ENCODE data around the gene PHF10.
A peak's percentile ranks its signal among the peaks of the same experiment; 100 is the strongest.
"Not testable (repeated sequence)": the region's sequence is repeated elsewhere in the genome, so short reads cannot be mapped to it uniquely, and the experiment has no call there.

Gene PHF10

GRCh38 chr6:169724494-169725124, at the start of gene PHF10:
TSS of gene PHF10 (minus strand) at chr6:169724500. CDS start at chr6:169723931, 569 bp downstream.
- DNase-seq (ENCODE audit: low spot score) = peak; percentile 79

GRCh38 chr6:169766921-169767736, 42.8 kb upstream of the PHF10 start:
- DNase-seq (ENCODE audit: low spot score) = no peak

- no peak for DNase-seq (ENCODE audit: low spot score)
These were observed 41.9 kb upstream of the PHF10 start for GRCh38 chr6:169766232-169766631.

DNA sequence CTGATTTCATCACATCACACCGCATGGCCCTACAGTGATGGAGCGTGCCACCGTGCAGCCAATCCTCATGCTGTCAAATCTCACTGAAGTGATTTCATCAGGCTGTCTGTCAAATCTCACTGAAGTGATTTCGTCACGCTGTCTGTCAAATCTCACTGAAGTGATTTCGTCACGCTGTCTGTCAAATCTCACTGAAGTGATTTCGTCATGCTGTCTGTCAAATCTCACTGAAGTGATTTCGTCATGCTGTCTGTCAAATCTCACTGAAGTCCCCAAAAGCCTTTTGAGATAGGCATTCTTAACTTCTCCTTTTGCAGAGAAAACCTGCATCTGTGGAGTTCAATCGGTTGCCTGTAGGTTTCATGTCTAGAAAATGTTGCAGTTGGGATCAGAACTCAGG, 41.5 kb upstream of the PHF10 start:
- DNase-seq (ENCODE audit: low spot score) = not testable (repeated sequence)

GRCh38 chr6:169763881-169764280, 39.6 kb upstream of the PHF10 start:
- DNase-seq (ENCODE audit: low spot score) = no peak

DNA sequence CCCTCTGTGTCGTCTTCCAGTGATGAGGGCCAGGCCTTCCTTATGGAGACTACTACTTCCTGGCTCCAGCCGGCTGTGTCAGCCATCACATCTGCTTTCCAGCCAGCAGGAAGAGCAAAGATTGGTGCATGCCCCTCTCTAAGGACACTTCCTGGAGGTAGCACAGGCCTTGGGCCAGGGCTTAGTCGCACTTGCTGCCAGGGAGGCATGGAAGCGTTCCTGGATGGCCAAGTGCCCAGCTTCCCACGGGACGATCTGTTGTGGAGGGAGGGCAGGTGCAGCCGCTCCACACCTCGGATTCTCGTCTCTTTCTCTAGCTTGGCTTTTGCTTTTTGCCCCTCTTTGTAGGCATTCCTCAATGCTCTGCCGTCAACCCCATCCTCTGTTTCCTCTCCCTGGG, 39.0 kb upstream of the PHF10 start:
- DNase-seq (ENCODE audit: low spot score) = no peak

GRCh38 chr6:169755162-169755561, 30.9 kb upstream of the PHF10 start:
- no peak for DNase-seq (ENCODE audit: low spot score)

- no peak for DNase-seq (ENCODE audit: low spot score)
These were observed 27.8 kb upstream of the PHF10 start for GRCh38 chr6:169752074-169752623.

- peak; percentile 93 for DNase-seq (ENCODE audit: low spot score)
These were observed 27.2 kb upstream of the PHF10 start, which contains the start of the genes DYNLT2 and ERMARD for GRCh38 chr6:169751242-169752073. TSS of gene DYNLT2 (minus strand) at chr6:169751572. CDS start at chr6:169751458, 114 bp downstream. TSS of gene ERMARD (plus strand) at chr6:169751622. CDS start at chr6:169751658, 36 bp downstream.

DNA sequence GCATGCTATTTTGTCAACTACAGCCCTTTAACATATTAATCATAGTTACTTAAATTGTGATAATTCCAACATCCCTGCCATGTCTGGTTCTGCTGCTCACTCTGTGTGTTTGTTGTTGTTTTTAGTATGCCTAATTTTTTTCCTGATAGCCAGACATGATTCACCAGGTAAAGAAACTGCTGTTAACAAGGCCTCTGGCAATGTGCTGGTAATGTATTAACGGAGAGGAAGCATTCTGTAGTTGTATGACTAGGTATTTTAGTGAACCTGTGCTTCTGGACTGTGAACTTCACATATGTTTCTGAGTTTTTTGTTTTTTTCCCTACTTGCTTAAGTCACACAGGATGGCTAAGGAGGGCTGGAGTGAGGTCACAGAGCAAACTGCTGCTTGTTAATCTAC, 22.3 kb upstream of the PHF10 start:
- no peak for DNase-seq (ENCODE audit: low spot score)

DNA sequence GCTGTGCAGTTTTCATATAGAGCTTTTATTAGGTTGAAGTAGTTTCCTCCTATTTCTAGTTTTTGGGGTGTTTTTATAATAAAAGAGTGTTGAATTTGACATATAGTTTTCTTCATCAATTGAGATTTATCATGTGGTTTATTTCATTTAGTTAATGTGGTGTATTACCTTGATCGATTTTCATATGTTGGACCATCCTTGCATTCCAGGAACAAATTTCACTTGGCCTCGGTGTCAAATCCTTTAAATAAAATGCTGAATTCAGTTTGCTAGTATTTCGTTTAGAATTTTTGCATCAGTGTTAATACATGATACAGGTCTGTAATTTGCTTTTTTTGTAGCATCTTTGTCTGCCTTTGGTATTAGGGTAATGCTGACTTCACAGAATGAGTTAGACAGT, 21.1 kb upstream of the PHF10 start:
- no peak for DNase-seq (ENCODE audit: low spot score)

DNA sequence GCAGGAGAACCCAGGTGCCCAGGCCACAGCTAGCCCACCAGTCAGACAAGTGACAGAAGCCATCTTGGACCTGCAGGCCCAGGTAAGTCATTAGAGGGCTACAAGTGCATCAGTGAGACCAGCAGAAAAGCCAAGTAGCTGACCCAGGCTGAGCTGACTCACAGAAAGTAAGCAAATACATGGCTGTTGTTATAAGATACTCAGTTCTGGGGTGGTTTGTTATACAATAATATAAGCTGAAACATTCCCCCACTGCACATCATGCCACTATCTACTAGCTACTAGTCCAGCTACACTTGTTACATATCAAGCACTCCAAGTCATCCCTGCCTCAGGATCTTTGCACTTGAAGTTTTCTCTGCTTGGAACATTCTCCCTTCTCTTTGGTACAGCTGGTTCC, 17.0 kb upstream of the PHF10 start:
- no peak for DNase-seq (ENCODE audit: low spot score)

GRCh38 chr6:169738976-169739529, 14.8 kb upstream of the PHF10 start:
- no peak for DNase-seq (ENCODE audit: low spot score)

- DNase-seq (ENCODE audit: low spot score) = no peak
These were observed 14.1 kb upstream of the PHF10 start for GRCh38 chr6:169738204-169738975.

DNA sequence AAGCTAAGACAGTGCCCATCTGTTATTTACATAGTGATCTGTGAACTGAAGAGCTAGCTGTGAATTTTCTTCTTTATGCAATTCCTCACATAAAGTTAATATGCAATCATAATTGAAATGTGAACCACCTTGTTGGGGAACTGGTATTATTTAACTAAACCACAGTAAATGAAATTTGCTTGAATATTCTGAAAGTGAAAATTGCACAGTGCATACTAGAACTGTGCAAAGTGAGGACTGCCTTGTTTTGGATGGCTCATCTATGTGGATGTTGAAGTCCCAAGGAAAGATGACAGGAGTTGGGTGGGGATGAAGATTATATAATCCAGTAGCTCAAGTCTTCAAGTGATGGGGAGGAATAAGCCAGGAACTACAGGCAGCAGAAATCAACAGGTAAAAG, 5.7 kb upstream of the PHF10 start:
- DNase-seq (ENCODE audit: low spot score) = no peak

DNA sequence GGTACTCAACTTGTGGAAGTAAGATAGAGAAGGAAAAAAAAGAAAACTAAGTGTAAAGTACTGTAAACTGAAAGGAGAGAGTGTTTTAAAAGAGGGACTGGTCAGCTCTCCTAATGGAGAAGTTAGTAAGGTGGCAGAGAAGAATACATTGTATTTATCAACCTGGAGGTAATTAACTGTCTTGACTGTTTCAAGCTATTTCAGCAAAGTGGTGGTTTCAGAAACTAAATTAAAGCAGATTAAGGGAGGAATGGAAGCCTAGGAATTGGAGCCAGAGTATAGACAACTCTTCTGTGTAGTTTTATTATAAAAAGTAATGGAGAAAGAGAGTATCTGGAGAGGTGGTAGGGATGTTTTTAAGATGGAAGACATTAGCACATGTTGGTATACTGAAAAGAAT, 2.7 kb upstream of the PHF10 start:
- DNase-seq (ENCODE audit: low spot score) = no peak

- no peak for DNase-seq (ENCODE audit: low spot score)
These were observed 1.7 kb upstream of the PHF10 start for GRCh38 chr6:169726049-169726400.

- peak; percentile 6 for DNase-seq (ENCODE audit: low spot score)
These were observed 1.1 kb upstream of the PHF10 start for GRCh38 chr6:169725125-169726048.

DNA sequence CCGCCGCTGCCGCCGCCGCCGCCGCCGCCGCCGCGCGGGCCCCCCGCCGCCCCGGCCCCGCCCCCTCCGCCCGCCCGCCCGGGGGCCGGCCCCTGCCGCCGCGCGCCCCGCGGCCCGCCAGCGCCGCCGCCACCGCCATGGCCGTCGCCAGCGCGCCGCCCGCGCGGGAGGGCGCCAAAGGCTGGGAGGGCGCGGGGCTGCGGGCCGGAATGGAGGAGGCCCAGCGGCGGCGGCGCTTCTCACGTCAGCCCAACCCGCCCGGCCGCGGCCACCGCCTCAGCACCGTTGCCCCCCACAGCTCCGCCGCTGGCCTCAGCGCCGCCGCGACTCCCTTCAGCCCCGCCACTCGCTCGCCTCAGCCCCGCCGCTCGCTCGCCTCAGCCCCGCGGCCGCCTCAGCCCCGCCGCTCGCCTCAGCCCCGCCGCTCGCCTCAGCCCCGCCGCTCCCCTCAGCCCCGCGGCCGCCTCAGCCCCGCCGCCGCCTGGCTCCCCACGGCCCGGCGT, 258 bp downstream of the PHF10 start:
- DNase-seq (ENCODE audit: low spot score) = peak; percentile 80

All from germinal center (tissue), 1 donor.